GM21529 (cell line): ENCODE measurements around the gene EXOC6.
"Not testable (repeated sequence)": the region's sequence is repeated elsewhere in the genome, so short reads cannot be mapped to it uniquely, and the experiment has no call there.

Experiments
- ATAC-seq: cut with Tn5 transposase; IDR thresholded peaks from one replicate; pipeline ENCODE4 v1.9.1; 2021; ENCODE audit not compliant: unreplicated experiment

EXOC6 gene

GRCh38 chr10:93101148-93101547 is 252.8 kb downstream of the EXOC6 start:
- not testable (repeated sequence) for ATAC-seq

GRCh38 chr10:93103953-93104352 is 255.6 kb downstream of the EXOC6 start:
- no peak for ATAC-seq

- ATAC-seq = no peak
Observed at GRCh38 chr10:93106631-93107072, 258.3 kb downstream of the EXOC6 start.
